NK-92 (cell line): ENCODE results near the gene RCVRN.

Experiments used
- DNase-seq: peaks from one replicate; lab custom pipeline; 2025; ENCODE audit not compliant: unreplicated experiment; lab: John Stamatoyannopoulos, UW

The RCVRN gene

DNA sequence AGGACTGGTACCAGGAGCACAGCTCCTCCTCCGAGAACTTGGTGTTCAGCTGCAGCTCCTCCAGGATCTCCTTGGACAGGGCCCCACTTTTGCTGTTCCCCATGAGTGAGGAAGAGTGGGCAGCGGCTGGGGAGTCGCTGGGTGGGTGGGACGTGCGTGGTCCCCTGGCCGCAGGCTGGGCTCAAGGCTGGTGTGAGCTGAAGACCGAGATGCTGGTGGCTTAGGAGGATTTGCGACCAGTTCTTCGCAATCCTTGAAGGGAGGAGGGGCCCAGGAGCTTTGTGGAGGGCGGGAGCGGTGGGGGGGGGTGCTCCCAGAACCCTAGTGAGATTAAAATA is at the start of gene RCVRN:
Gene RCVRN, minus strand, starts transcription at position 194 of the 338 bp plus-strand sequence. Its CDS starts 91 bp downstream, at position 103.
- DNase-seq, result no peak

GRCh38 chr17:9953492-9953891 is 48.4 kb upstream of the RCVRN start:
- DNase-seq, result no peak

DNA sequence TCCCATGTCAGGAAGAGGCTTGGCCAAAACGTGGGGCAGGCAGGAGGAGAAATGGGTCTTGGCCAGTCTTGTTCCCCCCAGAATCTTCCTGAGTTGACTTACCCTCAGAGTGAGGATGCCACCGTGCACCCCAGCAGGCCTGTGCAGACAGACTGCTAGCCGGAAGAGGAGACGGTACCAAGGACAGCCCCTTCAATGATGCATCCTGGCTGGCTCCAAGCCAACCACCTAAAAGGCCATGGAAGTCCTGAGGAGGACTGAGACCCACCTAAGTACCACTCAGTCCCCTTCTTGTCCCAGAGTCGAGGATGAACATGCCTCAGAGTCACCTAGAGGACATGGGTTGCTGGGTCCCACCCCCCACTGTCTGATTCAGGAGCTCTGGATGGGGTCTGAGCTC is 46.7 kb upstream of the RCVRN start:
- DNase-seq, result no peak

- no peak for DNase-seq
These were observed 43.9 kb upstream of the RCVRN start for GRCh38 chr17:9948928-9949327.

- no peak for DNase-seq
These were observed 39.6 kb upstream of the RCVRN start for GRCh38 chr17:9944704-9945103.

DNA sequence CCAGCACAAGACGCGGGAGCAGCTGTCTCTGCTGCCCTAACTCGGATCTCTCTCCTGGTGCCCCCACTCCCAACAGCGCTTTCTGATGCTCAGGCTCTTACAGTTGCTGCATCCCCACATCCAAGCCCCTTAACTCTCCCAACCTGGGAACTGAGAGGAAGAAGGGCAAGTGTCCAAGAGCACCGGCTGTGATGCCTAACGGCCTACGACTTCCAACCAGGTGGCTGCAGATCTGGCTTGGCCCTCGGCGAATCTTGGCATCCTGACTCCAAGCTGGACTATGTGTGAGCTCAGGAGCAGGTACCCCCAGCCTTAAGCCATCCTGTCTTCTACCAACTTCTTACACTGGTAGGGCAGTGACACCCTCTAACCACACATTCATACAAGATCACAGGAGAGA is 38.3 kb upstream of the RCVRN start:
- no peak for DNase-seq

DNA sequence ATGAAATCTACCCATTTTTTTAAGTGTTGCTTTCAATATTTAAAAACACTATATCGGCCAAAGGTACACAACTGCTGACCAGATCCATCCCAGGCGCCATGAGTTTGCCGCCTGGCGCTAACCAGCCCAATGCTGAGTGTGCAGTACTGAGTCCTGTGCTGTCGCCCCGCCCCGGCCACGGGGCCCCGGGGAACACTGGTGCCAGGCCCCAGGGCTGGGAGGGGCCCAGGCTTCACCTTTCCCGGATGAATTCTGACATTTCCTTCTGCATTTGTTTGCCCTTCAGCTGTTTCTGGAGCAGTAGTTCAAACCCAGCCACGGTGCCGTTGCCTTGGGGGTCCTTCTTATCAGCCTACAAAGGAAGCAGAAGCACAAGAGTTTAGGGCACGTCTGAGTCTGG is 37.8 kb upstream of the RCVRN start:
- DNase-seq, result no peak

GRCh38 chr17:9941305-9941704 is 36.2 kb upstream of the RCVRN start:
- DNase-seq, result no peak

GRCh38 chr17:9940841-9941240 is 35.8 kb upstream of the RCVRN start:
- no peak for DNase-seq

- no peak for DNase-seq
These were observed 33.7 kb upstream of the RCVRN start for GRCh38 chr17:9938764-9939163.

DNA sequence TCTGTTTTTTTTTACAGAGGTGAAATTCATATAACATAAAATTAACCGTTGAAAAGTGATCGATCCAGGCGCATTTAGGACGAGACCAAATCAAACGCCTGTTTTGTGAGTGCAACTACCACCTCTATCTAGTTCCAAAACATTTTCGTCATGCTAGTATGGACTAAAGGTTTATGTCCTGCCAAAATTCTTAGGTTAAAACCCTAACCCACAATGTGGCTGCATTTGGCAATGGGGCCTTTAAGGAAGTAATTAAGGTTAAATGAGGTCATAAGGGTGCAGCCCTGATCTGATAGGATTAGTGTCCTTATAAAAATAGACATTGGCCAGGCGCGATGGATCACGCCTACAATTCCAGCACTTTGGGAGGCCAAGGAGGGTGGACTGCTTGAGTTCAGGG is 32.8 kb upstream of the RCVRN start:
- no peak for DNase-seq

DNA sequence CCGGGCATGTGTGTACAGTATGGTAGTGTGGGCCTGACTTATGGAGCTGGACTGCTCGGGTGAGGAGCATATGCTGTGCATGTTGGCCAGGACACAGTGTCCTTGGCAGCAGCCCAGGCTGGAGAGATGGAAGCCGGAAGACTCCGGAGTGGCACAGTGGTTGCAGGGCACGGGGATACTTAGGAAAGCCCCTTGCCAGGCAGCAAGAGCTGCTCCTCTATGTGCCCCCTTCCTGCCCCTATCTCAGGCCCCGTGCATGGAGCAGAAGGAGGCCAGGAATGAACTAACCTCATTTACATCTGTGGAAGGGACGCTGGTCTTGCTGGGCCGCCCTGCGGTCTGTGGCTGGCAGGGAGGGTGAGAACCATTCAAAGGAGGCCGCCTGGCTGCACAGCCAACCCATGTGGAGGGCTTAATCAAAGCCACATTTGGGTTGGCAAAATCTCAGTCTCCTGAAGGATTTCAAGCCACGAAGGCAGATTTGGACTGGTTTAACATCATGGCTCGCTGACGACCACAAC is 32.2 kb upstream of the RCVRN start:
- no peak for DNase-seq

GRCh38 chr17:9936095-9936494 is 31.0 kb upstream of the RCVRN start:
- no peak for DNase-seq

- no peak for DNase-seq
These were observed 30.3 kb upstream of the RCVRN start for GRCh38 chr17:9935408-9935807.

DNA sequence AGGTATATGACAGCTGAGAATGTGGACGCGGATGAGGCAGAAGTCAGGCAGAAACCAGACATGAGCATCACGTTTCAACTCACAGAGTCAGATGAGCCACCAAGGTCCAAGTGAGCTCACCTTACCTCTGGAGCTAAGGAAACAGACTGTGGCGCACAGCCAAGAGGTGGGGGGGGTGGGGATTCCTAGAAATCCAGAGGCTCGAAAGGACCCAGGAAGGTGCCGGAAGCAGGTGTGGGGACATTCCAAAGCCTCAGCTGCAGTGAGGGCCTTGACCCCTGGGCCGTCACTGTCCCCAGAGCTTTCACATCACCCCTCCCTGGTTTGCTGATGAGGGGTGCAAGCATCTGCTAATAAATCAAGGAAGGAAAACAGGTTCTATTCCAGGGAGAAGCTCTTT is 29.3 kb upstream of the RCVRN start:
- DNase-seq, result no peak

DNA sequence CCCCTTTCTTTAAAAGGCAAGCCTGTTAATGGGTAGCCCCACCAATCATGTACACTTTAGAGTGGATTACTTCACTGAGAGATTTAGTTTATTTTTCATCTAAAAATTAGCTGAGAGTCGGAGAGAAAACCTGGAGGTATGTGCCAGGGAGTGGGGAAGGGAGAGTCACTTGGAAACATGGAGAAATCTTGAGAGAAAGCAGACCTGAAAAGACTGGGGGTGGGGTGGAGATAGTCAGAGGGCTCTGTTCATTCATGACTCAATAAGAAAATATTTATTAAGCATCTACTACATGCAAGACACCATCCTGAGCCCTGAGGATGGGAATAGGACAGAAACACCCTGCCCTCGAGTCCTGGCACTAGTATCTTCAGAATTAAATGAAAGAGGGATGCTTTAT is 27.4 kb upstream of the RCVRN start:
- DNase-seq, result no peak

GRCh38 chr17:9931144-9931741 is 26.2 kb upstream of the RCVRN start:
- no peak for DNase-seq

GRCh38 chr17:9929871-9930270 is 24.8 kb upstream of the RCVRN start:
- DNase-seq, result no peak

- no peak for DNase-seq
These were observed 23.7 kb upstream of the RCVRN start for GRCh38 chr17:9928601-9929333.

DNA sequence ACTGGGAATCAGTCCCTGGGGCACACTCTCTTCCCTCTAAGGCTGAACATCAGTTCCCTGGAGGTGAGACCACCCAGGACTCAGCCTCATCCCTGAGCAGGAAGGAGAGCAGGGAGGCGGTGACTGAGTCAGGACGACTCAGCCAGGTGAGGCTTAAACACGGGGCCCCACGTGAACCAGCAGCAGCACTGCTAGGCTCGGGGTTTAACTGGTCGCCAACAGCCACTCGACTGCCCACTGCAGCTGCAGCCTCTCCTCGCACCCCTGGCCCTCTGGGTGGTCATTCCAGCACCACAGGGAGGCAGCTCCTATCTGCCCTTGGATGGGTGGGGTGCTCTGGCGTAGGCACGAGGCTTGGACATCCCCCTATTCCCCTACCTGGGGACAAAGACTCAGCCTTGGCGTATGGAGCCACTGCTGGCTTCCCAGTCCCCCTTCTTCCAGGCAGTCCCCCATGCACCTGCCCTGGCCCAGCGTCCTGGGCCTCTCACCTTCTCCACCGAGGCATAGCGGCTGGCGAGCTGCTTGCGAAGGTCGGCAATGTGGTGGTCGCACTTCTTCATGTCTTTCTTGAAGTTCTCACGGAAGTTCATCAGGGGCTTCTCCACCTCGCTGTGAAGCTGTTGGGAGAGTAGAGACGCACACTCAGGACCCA is 21.2 kb upstream of the RCVRN start:
- DNase-seq, result no peak

DNA sequence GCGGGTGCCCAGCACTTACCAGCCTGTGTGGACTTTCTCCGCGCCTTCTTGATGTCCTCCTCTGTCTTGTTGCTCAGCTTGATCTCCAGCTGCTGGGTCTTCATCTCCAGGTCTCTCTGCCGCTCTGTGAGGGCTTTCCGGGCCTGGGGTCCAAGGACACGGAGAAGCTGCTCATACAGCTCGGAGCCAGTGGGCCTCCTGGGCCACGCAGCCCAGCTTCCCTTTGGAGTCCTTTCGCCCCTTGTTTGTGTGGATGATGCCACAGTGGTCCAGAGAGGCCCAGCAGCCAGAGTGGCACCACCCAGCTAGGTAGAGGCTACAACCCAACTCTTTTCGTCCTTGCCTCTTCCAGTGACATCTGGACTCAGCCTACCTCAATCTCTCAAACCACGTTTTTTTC is 20.4 kb upstream of the RCVRN start:
- DNase-seq, result no peak

GRCh38 chr17:9924735-9925191 is 19.7 kb upstream of the RCVRN start:
- DNase-seq, result no peak
